ENCODE data around the gene TRIM23.
"Not testable (repeated sequence)": the region's sequence is repeated elsewhere in the genome, so short reads cannot be mapped to it uniquely, and the experiment has no call there.

Gene TRIM23

DNA sequence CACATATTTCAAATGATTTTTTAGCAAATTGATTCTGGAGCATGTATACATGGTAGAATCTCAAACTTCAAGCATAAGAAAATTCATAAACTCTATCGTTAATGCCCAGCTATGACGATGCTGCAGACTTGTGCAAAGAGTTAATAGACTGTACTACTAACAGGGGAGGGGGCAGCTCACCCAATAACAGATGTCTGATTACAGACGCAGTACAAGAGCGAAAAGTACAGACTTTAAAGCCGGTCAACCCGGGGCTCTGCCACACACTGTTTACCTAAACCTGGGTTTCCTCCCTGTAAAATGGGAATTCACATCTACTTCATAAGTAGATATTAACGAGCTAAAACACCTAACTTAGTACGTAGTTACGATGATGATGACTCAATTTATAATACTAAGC, 651 bp downstream of the TRIM23 start:
- H3K4me3 ChIP-seq (replicated peaks; ENCODE audit: low read depth, low read length), result peak overlapping the region; percentile 72
- DNase-seq (ENCODE audit: extremely low read depth, low read depth), result no peak
- TF ChIP-seq, protein P1, sequence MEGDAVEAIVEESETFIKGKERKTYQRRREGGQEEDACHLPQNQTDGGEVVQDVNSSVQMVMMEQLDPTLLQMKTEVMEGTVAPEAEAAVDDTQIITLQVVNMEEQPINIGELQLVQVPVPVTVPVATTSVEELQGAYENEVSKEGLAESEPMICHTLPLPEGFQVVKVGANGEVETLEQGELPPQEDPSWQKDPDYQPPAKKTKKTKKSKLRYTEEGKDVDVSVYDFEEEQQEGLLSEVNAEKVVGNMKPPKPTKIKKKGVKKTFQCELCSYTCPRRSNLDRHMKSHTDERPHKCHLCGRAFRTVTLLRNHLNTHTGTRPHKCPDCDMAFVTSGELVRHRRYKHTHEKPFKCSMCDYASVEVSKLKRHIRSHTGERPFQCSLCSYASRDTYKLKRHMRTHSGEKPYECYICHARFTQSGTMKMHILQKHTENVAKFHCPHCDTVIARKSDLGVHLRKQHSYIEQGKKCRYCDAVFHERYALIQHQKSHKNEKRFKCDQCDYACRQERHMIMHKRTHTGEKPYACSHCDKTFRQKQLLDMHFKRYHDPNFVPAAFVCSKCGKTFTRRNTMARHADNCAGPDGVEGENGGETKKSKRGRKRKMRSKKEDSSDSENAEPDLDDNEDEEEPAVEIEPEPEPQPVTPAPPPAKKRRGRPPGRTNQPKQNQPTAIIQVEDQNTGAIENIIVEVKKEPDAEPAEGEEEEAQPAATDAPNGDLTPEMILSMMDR (IDR thresholded peaks at IDR 0.05; ENCODE audit: low read depth, low read length, missing control alignments), result no peak

GRCh38 chr5:65621961-65622360, 2.2 kb downstream of the TRIM23 start:
- not testable (repeated sequence) for H3K4me3 ChIP-seq (replicated peaks; ENCODE audit: low read depth, low read length); DNase-seq (ENCODE audit: extremely low read depth, low read depth)

- TF ChIP-seq, protein P1 (IDR thresholded peaks at IDR 0.05; ENCODE audit: low read depth, low read length, missing control alignments), result no peak
- no peak overlapping the region for H3K4me3 ChIP-seq (replicated peaks; ENCODE audit: low read depth, low read length)
- DNase-seq (ENCODE audit: extremely low read depth, low read depth), result no peak
Measured at GRCh38 chr5:65620021-65620420, 4.1 kb downstream of the TRIM23 start.

DNA sequence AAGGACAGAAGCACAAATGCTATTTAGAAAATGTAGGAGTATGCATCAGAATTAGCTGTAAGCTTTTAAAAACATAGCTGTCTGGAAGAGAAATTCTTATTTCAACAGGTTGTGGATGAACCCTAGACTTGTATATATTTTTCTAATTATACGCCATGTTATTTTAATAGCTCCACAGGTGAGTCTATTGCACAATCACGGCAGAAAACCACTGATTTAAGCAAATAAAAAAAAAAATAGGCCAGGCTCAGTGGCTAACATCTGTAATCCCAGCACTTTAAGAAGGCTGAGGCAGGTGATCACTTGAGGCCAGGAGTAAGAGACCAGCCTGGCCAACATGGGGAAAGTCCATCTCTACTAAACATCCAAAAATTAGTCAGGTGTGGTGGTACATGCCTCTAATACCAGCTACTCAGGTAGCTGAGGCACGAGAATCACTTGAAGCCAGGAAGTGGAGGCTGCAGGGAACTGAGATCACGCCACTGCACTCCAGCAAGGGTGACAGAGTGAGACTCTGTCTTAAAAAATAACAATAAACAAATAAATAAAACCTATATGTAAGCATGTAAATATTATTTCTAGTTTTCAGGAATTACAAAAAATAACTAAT, 11.7 kb downstream of the TRIM23 start:
- no peak for DNase-seq (ENCODE audit: extremely low read depth, low read depth)
- no peak overlapping the region for H3K4me3 ChIP-seq (replicated peaks; ENCODE audit: low read depth, low read length)
- TF ChIP-seq, protein P1 (IDR thresholded peaks at IDR 0.05; ENCODE audit: low read depth, low read length, missing control alignments), result no peak

DNA sequence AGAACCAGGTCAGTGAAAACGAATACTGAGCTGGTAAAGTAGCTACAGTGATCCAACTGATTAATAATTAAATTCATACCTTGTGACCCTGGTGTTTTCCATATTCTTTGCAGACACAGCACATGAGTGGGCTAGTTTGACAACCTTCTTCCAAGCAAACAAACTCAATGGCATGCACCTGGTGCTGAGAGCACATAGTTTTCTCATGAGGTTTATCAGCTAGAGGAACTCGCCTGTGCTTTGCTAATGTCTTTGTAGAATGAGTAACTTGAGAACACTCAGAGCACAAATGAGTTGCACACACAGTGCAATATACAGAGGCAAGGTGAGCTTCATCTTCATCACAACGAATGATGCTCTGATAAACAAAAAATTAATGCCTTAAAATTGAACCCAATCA, 12.6 kb downstream of the TRIM23 start:
- TF ChIP-seq, protein P1 (IDR thresholded peaks at IDR 0.05; ENCODE audit: low read depth, low read length, missing control alignments), result no peak
- no peak for DNase-seq (ENCODE audit: extremely low read depth, low read depth)
- no peak overlapping the region for H3K4me3 ChIP-seq (replicated peaks; ENCODE audit: low read depth, low read length)

GRCh38 chr5:65601761-65602160, 22.4 kb downstream of the TRIM23 start:
- not testable (repeated sequence) for DNase-seq (ENCODE audit: extremely low read depth, low read depth)

DNA sequence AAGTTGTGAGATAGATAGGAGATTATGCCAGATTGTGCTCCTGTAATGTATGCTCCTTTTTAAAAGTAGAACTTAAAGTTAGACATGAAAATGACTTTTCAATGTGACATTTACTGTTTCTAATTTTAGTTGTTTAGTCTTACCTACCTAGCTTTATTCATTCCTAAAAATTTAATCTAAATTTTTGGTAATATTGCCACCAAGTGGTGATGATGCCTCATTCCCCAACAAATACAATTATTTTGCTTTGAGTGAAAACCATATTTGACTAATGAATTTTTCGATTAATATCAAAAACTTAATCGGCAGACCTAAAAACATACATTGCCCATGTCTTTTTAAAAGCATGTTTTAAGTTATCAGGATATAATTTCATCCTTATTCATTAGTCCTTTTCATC, 35.4 kb downstream of the TRIM23 start:
- TF ChIP-seq, protein P1 (IDR thresholded peaks at IDR 0.05; ENCODE audit: low read depth, low read length, missing control alignments), result no peak
- no peak overlapping the region for H3K4me3 ChIP-seq (replicated peaks; ENCODE audit: low read depth, low read length)
- no peak for DNase-seq (ENCODE audit: extremely low read depth, low read depth)

More at GRCh38 chr5:65601761-65602160, 22.4 kb downstream of the TRIM23 start:
- H3K4me3 ChIP-seq (replicated peaks; ENCODE audit: low read depth, low read length), result not testable (repeated sequence)

DNA sequence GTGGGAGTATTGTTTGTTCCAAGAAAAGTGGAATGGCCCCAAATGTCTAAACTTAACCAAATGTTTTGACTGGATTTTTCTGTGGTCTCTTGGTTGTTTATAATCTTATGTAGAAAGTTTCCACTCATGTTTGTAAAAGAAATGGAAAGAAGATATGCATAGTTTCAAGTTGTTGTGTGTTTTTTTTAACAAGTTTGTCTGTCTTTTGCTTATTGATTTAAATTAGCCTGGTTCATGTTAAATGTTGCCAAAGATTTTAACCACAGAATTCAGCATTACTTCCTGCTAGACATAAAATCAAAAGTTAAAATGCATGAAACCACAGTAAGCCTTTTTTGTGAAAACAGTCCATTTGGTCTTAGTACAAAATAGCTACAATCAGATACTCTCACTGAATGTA, 47.0 kb downstream of the TRIM23 start:
- TF ChIP-seq, protein P1 (IDR thresholded peaks at IDR 0.05; ENCODE audit: low read depth, low read length, missing control alignments), result no peak
- no peak overlapping the region for H3K4me3 ChIP-seq (replicated peaks; ENCODE audit: low read depth, low read length)
- DNase-seq (ENCODE audit: extremely low read depth, low read depth), result no peak
